Measurements from ENCODE around the gene LRGUK.
"Not testable (repeated sequence)": the region's sequence is repeated elsewhere in the genome, so short reads cannot be mapped to it uniquely, and the experiment has no call there.

Gene LRGUK

DNA sequence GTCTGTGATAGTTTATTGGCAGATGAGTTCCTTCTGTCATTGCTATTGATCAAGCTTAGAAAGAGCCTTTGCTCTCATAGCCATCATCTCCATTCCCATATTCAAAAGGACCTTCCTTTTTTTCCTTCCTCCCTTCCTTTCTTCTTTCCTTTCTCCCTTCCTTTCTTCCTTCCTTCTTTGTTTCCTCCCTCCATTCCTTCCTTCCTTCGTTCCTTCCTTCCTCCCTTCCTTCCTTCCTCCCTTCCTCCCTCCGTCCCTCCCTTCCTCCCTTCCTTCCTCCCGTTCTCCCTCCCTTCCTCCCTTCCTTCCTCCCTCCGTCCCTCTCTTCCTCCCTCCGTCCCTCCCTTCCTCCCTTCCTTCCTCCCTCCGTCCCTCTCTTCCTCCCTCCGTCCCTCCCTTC is 104.2 kb downstream of the LRGUK start:
- H3K27me3 ChIP-seq (ENCODE audit: control insufficient read depth in 2 of 2, insufficient read depth in 2 of 2, low read length in 2 of 2); H3K9ac ChIP-seq (ENCODE audit: low read depth in 1 of 2, low read length in 2 of 2); H3K9me3 ChIP-seq (ENCODE audit: control insufficient read depth in 2 of 2, low read length in 2 of 2); H3K27ac ChIP-seq (ENCODE audit: low read depth in 2 of 2, low read length in 2 of 2); H3K4me3 ChIP-seq (ENCODE audit: low read length in 2 of 2); H3K36me3 ChIP-seq (ENCODE audit: control insufficient read depth in 2 of 2, insufficient read depth in 2 of 2, low read length in 2 of 2); H3K4me1 ChIP-seq (ENCODE audit: control insufficient read depth in 2 of 2, insufficient read depth in 2 of 2, low read length in 2 of 2): not testable (repeated sequence)

DNA sequence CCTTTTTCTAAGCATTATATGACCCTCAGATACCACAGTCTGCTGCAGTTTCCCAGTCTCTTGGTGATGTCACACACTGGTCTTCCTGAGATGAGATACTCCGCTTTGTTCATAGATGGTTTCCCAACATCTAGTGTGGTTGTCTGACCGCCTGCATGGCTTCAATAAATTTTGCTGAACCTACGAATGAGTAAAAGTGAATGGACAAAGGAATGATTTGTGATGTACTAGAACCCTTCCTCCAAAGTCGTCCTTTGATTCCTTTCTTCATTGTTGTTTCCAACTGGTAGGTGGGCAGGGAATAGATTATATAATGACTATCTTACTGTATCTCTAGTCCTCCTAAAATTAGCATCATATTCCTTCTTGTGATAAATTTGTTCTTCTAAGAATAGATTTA is 107.1 kb downstream of the LRGUK start:
- H3K27me3 ChIP-seq (ENCODE audit: control insufficient read depth in 2 of 2, insufficient read depth in 2 of 2, low read length in 2 of 2) = peaks cover 0 to 2% of the 10 kb centered on the region in 2 donors
- peaks cover 0 to 4% of the 10 kb centered on the region in 2 donors for H3K9me3 ChIP-seq (ENCODE audit: control insufficient read depth in 2 of 2, low read length in 2 of 2)
- H3K27ac ChIP-seq (ENCODE audit: low read depth in 2 of 2, low read length in 2 of 2) = no peak overlapping the region
- no peak overlapping the region for H3K9ac ChIP-seq (ENCODE audit: low read depth in 1 of 2, low read length in 2 of 2)
- no peaks in the 10 kb centered on the region for H3K36me3 ChIP-seq (ENCODE audit: control insufficient read depth in 2 of 2, insufficient read depth in 2 of 2, low read length in 2 of 2)
- no peaks in the 10 kb centered on the region for H3K4me1 ChIP-seq (ENCODE audit: control insufficient read depth in 2 of 2, insufficient read depth in 2 of 2, low read length in 2 of 2)
- H3K4me3 ChIP-seq (ENCODE audit: low read length in 2 of 2) = no peak overlapping the region

DNA sequence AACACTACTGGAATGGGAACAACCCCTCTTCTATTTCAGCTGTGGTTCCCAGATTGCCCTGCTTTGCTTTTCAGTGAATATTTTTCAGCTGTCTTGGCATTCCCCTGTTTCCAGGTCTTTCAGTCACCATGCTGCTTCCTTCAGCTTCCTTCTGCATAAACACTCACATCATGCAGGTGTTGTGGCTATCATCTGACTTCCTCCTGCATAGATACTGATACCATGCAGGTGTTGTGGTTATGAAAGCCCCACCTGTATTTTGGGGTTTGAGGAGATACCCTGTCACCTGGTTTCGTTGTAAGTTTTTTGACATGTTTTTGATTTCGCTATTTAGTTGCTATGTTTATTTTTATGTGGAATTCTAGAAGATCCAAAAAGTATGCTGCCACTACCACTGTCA is 118.1 kb downstream of the LRGUK start:
- Histone ChIP-seq H3K9ac (ENCODE audit: low read depth in 1 of 2, low read length in 2 of 2) (no peak overlapping the region), H3K27ac (ENCODE audit: low read depth in 2 of 2, low read length in 2 of 2) (no peak overlapping the region), H3K4me3 (ENCODE audit: low read length in 2 of 2) (no peak overlapping the region), H3K36me3 (ENCODE audit: control insufficient read depth in 2 of 2, insufficient read depth in 2 of 2, low read length in 2 of 2) (no peaks in the 10 kb centered on the region), H3K27me3 (ENCODE audit: control insufficient read depth in 2 of 2, insufficient read depth in 2 of 2, low read length in 2 of 2) (no peaks in the 10 kb centered on the region), H3K4me1 (ENCODE audit: control insufficient read depth in 2 of 2, insufficient read depth in 2 of 2, low read length in 2 of 2) (no peaks in the 10 kb centered on the region), H3K9me3 (ENCODE audit: control insufficient read depth in 2 of 2, low read length in 2 of 2) (no peaks in the 10 kb centered on the region)

DNA sequence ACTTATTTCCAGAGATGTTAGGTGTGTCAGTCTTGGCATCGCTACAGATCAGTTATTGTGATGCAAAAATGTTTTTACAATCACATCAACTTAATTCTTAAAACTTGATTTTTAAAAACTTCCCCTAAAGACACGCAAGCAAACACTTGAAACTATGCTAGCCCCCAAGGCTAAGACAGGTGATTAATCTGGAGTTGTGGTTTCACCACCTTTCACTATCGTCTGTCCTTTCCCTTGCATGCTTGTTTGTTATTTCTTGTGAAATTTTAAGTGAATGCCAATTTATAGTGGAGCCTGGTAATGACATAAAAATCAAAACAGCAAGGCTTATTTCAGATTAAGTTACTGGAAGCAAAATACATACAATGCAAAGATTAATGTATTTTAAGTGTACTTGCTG is 119.2 kb downstream of the LRGUK start:
- no peak overlapping the region for H3K9ac ChIP-seq (ENCODE audit: low read depth in 1 of 2, low read length in 2 of 2)
- no peaks in the 10 kb centered on the region for H3K36me3 ChIP-seq (ENCODE audit: control insufficient read depth in 2 of 2, insufficient read depth in 2 of 2, low read length in 2 of 2)
- no peak overlapping the region for H3K4me3 ChIP-seq (ENCODE audit: low read length in 2 of 2)
- H3K27ac ChIP-seq (ENCODE audit: low read depth in 2 of 2, low read length in 2 of 2) = no peak overlapping the region
- no peaks in the 10 kb centered on the region for H3K9me3 ChIP-seq (ENCODE audit: control insufficient read depth in 2 of 2, low read length in 2 of 2)
- H3K27me3 ChIP-seq (ENCODE audit: control insufficient read depth in 2 of 2, insufficient read depth in 2 of 2, low read length in 2 of 2) = no peaks in the 10 kb centered on the region
- H3K4me1 ChIP-seq (ENCODE audit: control insufficient read depth in 2 of 2, insufficient read depth in 2 of 2, low read length in 2 of 2) = no peaks in the 10 kb centered on the region

DNA sequence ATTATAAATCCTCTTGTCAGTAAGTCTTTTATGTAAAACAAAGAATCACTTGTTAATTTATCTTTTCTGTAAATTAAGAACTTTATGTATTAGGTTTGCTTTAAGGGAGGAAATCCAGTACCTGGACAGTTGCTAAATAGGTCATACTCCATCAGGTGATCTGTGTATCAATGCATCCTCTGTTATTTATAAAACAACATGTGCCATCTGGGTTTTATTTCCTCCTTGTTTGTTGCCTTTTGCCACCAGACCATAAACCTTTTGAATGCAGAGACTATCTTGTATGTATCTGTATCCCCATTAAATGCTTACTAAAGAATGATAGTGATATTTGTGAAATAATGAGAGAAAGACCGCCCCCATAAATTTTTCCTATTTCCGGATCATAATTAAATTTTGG is 119.6 kb downstream of the LRGUK start:
- H3K27ac ChIP-seq (ENCODE audit: low read depth in 2 of 2, low read length in 2 of 2) = no peak overlapping the region
- H3K9ac ChIP-seq (ENCODE audit: low read depth in 1 of 2, low read length in 2 of 2) = no peak overlapping the region
- no peak overlapping the region for H3K4me3 ChIP-seq (ENCODE audit: low read length in 2 of 2)
- H3K36me3 ChIP-seq (ENCODE audit: control insufficient read depth in 2 of 2, insufficient read depth in 2 of 2, low read length in 2 of 2) = no peaks in the 10 kb centered on the region
- H3K27me3 ChIP-seq (ENCODE audit: control insufficient read depth in 2 of 2, insufficient read depth in 2 of 2, low read length in 2 of 2) = no peaks in the 10 kb centered on the region
- no peaks in the 10 kb centered on the region for H3K4me1 ChIP-seq (ENCODE audit: control insufficient read depth in 2 of 2, insufficient read depth in 2 of 2, low read length in 2 of 2)
- no peaks in the 10 kb centered on the region for H3K9me3 ChIP-seq (ENCODE audit: control insufficient read depth in 2 of 2, low read length in 2 of 2)

DNA sequence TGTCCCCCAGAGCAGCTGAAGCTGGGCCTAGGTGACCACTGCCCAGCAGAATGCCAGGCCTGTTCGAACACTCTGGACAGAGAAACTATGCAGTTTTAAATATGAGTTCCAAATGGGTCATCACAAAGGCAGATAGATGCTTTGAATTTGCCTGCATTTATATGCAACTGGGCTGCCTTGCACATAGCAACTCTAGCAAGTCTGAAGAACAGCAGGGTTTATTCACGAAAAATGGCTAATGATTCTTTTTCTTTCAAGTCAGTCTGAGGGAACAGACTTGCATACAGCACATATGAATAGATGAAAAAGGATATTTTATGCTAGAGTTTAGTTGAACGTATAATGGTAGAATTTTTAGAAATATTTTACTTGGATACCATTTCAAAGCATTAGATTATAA is 121.1 kb downstream of the LRGUK start:
- Histone ChIP-seq H3K27ac (ENCODE audit: low read depth in 2 of 2, low read length in 2 of 2) (no peak overlapping the region), H3K4me1 (ENCODE audit: control insufficient read depth in 2 of 2, insufficient read depth in 2 of 2, low read length in 2 of 2) (no peaks in the 10 kb centered on the region), H3K4me3 (ENCODE audit: low read length in 2 of 2) (no peak overlapping the region), H3K36me3 (ENCODE audit: control insufficient read depth in 2 of 2, insufficient read depth in 2 of 2, low read length in 2 of 2) (no peaks in the 10 kb centered on the region), H3K9me3 (ENCODE audit: control insufficient read depth in 2 of 2, low read length in 2 of 2) (no peaks in the 10 kb centered on the region), H3K27me3 (ENCODE audit: control insufficient read depth in 2 of 2, insufficient read depth in 2 of 2, low read length in 2 of 2) (no peaks in the 10 kb centered on the region), H3K9ac (ENCODE audit: low read depth in 1 of 2, low read length in 2 of 2) (no peak overlapping the region)

DNA sequence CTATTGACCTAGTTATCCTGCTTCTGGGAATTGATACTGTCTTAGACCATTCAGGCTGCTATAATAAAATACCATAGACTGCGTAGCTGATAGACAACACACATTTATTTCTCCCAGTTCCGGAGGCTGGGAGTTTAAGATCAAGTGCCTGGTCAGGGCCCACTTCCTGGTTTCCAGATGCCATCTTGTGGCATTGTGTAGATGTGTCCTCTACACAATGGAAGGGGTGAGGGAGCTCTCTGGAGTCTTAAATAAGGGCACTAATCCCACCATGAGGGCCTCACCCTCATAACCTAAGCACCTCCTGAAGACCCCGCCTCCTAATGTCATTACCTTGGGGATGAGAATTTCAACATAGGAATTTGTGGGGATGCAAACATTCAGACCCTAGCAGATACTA is 127.2 kb downstream of the LRGUK start:
- Histone ChIP-seq H3K9ac (ENCODE audit: low read depth in 1 of 2, low read length in 2 of 2) (no peak overlapping the region), H3K27me3 (ENCODE audit: control insufficient read depth in 2 of 2, insufficient read depth in 2 of 2, low read length in 2 of 2) (no peaks in the 10 kb centered on the region), H3K36me3 (ENCODE audit: control insufficient read depth in 2 of 2, insufficient read depth in 2 of 2, low read length in 2 of 2) (no peaks in the 10 kb centered on the region), H3K4me3 (ENCODE audit: low read length in 2 of 2) (no peak overlapping the region), H3K4me1 (ENCODE audit: control insufficient read depth in 2 of 2, insufficient read depth in 2 of 2, low read length in 2 of 2) (no peaks in the 10 kb centered on the region), H3K9me3 (ENCODE audit: control insufficient read depth in 2 of 2, low read length in 2 of 2) (no peaks in the 10 kb centered on the region), H3K27ac (ENCODE audit: low read depth in 2 of 2, low read length in 2 of 2) (no peak overlapping the region)

DNA sequence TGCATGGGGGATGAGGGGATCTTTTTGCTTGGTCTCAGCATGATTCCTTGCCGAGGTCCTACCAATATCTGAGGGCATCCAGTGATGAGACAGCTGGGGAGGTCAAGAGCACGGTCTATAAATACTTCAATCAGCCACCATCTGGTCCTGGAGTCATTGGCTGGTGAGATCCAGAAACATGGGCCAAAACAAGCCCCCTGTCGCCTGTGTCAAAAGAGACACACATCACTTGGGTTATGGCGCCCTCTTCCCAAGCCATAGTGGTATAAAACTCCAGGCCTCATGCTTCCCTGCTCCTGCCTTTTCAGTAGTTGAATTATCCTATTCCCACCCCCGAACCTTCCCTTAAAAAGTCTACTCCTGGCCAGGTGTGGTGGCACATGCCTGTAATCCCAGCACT is 128.7 kb downstream of the LRGUK start:
- Histone ChIP-seq H3K27me3 (ENCODE audit: control insufficient read depth in 2 of 2, insufficient read depth in 2 of 2, low read length in 2 of 2) (no peaks in the 10 kb centered on the region), H3K36me3 (ENCODE audit: control insufficient read depth in 2 of 2, insufficient read depth in 2 of 2, low read length in 2 of 2) (no peaks in the 10 kb centered on the region), H3K9me3 (ENCODE audit: control insufficient read depth in 2 of 2, low read length in 2 of 2) (no peaks in the 10 kb centered on the region), H3K27ac (ENCODE audit: low read depth in 2 of 2, low read length in 2 of 2) (no peak overlapping the region), H3K4me1 (ENCODE audit: control insufficient read depth in 2 of 2, insufficient read depth in 2 of 2, low read length in 2 of 2) (no peaks in the 10 kb centered on the region), H3K9ac (ENCODE audit: low read depth in 1 of 2, low read length in 2 of 2) (no peak overlapping the region), H3K4me3 (ENCODE audit: low read length in 2 of 2) (no peak overlapping the region)

DNA sequence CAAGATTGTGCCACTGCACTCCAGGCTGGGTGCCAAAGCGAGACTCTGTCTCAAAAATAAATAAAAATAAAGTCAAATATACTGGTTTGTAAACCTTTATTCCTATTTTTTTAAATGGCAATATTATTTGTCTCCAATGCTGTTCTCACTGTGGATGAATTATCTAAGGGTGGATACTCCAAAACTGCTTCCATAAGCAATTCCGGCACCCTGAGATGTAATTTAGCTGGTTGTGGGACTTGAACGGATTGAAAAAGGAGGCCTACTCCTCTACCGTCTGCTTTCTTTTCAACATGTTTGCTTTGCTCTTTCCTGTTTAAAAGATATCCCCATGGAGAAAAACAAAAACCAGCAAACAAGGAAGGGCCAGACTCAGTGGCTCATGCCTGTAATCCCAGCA is 135.2 kb downstream of the LRGUK start:
- Histone ChIP-seq H3K36me3 (ENCODE audit: control insufficient read depth in 2 of 2, insufficient read depth in 2 of 2, low read length in 2 of 2) (no peaks in the 10 kb centered on the region), H3K4me1 (ENCODE audit: control insufficient read depth in 2 of 2, insufficient read depth in 2 of 2, low read length in 2 of 2) (no peaks in the 10 kb centered on the region), H3K9me3 (ENCODE audit: control insufficient read depth in 2 of 2, low read length in 2 of 2) (no peaks in the 10 kb centered on the region), H3K27me3 (ENCODE audit: control insufficient read depth in 2 of 2, insufficient read depth in 2 of 2, low read length in 2 of 2) (no peaks in the 10 kb centered on the region), H3K27ac (ENCODE audit: low read depth in 2 of 2, low read length in 2 of 2) (no peak overlapping the region), H3K4me3 (ENCODE audit: low read length in 2 of 2) (no peak overlapping the region), H3K9ac (ENCODE audit: low read depth in 1 of 2, low read length in 2 of 2) (no peak overlapping the region)

DNA sequence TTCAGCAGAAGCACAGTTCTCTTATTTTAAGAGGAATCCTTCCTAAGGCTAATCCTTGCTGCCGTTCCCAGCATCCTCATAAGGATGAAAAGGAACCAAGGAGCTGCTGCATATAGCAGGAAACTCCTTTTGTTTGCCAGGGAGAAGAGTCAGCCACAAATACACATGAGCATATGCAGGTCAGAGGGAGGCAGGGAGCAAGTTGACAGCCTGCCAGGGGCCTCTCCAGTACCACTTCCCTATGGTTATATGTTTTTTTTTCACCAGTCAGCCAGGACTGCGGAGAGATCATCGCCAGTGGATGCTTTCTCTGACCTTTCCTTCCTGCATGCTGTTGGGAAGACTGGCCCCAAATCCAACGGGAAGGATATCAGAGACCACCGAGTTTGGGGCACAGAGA is 149.8 kb downstream of the LRGUK start:
- no peaks in the 10 kb centered on the region for H3K36me3 ChIP-seq (ENCODE audit: control insufficient read depth in 2 of 2, insufficient read depth in 2 of 2, low read length in 2 of 2)
- no peaks in the 10 kb centered on the region for H3K4me1 ChIP-seq (ENCODE audit: control insufficient read depth in 2 of 2, insufficient read depth in 2 of 2, low read length in 2 of 2)
- no peak overlapping the region for H3K4me3 ChIP-seq (ENCODE audit: low read length in 2 of 2)
- no peak overlapping the region for H3K9ac ChIP-seq (ENCODE audit: low read depth in 1 of 2, low read length in 2 of 2)
- no peak overlapping the region for H3K27ac ChIP-seq (ENCODE audit: low read depth in 2 of 2, low read length in 2 of 2)
- no peaks in the 10 kb centered on the region for H3K27me3 ChIP-seq (ENCODE audit: control insufficient read depth in 2 of 2, insufficient read depth in 2 of 2, low read length in 2 of 2)
- H3K9me3 ChIP-seq (ENCODE audit: control insufficient read depth in 2 of 2, low read length in 2 of 2) = no peaks in the 10 kb centered on the region

DNA sequence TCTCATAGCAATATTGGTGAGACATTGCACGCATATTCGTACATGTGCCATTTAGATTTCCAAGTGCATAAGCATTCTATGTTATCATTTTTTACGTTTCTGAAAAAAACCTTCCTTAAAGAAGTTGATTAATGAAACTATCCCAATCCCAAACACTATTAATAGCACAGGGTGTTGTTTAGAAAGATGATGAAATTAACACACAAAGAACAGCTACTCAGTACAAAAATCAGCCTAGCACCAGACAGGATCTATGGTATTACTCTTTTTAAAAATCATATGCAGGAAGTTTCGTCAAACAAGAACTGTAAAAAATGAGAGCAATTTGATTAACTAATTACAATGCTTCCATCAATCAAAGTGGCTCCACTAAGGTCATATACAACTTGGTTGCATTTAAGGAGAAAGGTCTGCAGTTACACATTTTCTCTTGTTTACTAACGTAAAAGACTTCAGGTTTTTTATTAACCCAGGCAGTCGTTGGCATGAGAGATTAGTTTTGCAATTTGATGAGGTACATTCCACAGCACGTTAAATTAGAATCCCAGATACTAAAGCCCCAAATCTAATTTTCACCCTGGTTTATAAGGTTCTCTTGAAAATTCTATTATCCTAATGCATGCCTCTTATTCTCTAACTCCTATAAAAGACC is 151.5 kb downstream of the LRGUK start:
- Histone ChIP-seq H3K4me3 (ENCODE audit: low read length in 2 of 2) (no peak overlapping the region), H3K36me3 (ENCODE audit: control insufficient read depth in 2 of 2, insufficient read depth in 2 of 2, low read length in 2 of 2) (no peaks in the 10 kb centered on the region), H3K9ac (ENCODE audit: low read depth in 1 of 2, low read length in 2 of 2) (no peak overlapping the region), H3K27me3 (ENCODE audit: control insufficient read depth in 2 of 2, insufficient read depth in 2 of 2, low read length in 2 of 2) (peaks cover 0 to 4% of the 10 kb centered on the region in 2 donors), H3K9me3 (ENCODE audit: control insufficient read depth in 2 of 2, low read length in 2 of 2) (no peaks in the 10 kb centered on the region), H3K4me1 (ENCODE audit: control insufficient read depth in 2 of 2, insufficient read depth in 2 of 2, low read length in 2 of 2) (no peaks in the 10 kb centered on the region), H3K27ac (ENCODE audit: low read depth in 2 of 2, low read length in 2 of 2) (no peak overlapping the region)
